Panc1 (cell line): ENCODE results near the gene PLCE1.

Source experiments
- POLR2AphosphoS5 ChIP-seq: IDR thresholded peaks from 2 replicates; pipeline ENCODE4 v1.6.1; 2012; ENCODE audit warnings: mild to moderate bottlenecking, low read depth, low read length, moderate library complexity
- SIN3A ChIP-seq: IDR thresholded peaks from 2 replicates; pipeline ENCODE4 v1.6.1; 2012; ENCODE audit warnings: low read depth, mild to moderate bottlenecking, low read length, moderate library complexity, borderline replicate concordance; ENCODE audit not compliant: insufficient read depth
- TCF7L2 ChIP-seq: IDR thresholded peaks from 2 replicates; pipeline ENCODE4 v1.6.1; 2011; ENCODE audit warnings: mild to moderate bottlenecking, low read depth, low read length, inconsistent platforms
- TF ChIP-seq, protein P1 (sequence below): fragments of 450-650 bp; IDR thresholded peaks from 2 replicates; pipeline ENCODE4 v1.5.1; 2017; ENCODE audit warnings: mild to moderate bottlenecking
- TF ChIP-seq, protein P2 (sequence below), 2 experiments: IDR thresholded peaks; 2 replicates each; pipeline ENCODE4 v1.6.1; 2011 to 2012; ENCODE audit warnings: low read depth in 2 of 2, control low read depth in 1 of 2, low read length in 1 of 2, mild to moderate bottlenecking in 1 of 2, moderate library complexity in 1 of 2; ENCODE audit not compliant: insufficient read depth in 1 of 2

DNA sequence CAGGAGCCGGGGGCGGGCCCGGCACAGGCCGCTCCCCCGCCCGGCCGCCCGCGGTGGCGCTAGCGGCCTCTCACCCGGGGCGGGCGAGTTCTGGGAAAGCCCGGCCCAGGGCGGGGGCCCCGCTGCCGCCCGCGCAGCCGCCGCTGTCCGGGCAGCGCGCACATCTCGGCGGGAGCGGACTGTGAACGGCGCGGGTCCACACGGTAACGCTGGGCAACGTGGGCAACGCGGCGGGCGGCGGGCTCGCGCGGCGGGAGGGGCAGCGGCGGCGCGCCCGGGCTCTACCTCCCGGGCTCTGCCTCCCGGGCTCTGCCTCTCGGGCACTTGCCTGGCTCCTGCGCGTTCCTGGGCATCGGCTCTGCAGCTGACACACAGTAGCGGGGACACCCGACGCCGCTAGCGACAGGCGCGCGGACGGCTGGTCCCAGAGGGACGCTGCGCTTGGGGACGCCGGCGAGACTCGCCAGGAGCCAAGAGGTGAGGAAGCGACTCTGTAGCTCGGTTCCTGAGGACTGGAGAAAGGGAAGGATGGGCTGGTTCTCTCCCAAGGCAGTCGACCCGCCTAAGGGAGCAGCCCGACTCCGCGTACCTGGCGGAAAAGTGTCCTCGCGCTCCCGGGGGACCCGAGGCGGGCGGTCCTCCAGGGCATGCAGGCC lies at the start of gene PLCE1:
- TF ChIP-seq POLR2AphosphoS5 (peak; percentile 69), TCF7L2 (no peak), SIN3A (peak; percentile 86; the same call in 1 of the 2 replicates)
- TF ChIP-seq, protein P1, sequence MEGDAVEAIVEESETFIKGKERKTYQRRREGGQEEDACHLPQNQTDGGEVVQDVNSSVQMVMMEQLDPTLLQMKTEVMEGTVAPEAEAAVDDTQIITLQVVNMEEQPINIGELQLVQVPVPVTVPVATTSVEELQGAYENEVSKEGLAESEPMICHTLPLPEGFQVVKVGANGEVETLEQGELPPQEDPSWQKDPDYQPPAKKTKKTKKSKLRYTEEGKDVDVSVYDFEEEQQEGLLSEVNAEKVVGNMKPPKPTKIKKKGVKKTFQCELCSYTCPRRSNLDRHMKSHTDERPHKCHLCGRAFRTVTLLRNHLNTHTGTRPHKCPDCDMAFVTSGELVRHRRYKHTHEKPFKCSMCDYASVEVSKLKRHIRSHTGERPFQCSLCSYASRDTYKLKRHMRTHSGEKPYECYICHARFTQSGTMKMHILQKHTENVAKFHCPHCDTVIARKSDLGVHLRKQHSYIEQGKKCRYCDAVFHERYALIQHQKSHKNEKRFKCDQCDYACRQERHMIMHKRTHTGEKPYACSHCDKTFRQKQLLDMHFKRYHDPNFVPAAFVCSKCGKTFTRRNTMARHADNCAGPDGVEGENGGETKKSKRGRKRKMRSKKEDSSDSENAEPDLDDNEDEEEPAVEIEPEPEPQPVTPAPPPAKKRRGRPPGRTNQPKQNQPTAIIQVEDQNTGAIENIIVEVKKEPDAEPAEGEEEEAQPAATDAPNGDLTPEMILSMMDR, result peak; percentile 41; the same call in 1 of the 2 replicates
- TF ChIP-seq, protein P2, sequence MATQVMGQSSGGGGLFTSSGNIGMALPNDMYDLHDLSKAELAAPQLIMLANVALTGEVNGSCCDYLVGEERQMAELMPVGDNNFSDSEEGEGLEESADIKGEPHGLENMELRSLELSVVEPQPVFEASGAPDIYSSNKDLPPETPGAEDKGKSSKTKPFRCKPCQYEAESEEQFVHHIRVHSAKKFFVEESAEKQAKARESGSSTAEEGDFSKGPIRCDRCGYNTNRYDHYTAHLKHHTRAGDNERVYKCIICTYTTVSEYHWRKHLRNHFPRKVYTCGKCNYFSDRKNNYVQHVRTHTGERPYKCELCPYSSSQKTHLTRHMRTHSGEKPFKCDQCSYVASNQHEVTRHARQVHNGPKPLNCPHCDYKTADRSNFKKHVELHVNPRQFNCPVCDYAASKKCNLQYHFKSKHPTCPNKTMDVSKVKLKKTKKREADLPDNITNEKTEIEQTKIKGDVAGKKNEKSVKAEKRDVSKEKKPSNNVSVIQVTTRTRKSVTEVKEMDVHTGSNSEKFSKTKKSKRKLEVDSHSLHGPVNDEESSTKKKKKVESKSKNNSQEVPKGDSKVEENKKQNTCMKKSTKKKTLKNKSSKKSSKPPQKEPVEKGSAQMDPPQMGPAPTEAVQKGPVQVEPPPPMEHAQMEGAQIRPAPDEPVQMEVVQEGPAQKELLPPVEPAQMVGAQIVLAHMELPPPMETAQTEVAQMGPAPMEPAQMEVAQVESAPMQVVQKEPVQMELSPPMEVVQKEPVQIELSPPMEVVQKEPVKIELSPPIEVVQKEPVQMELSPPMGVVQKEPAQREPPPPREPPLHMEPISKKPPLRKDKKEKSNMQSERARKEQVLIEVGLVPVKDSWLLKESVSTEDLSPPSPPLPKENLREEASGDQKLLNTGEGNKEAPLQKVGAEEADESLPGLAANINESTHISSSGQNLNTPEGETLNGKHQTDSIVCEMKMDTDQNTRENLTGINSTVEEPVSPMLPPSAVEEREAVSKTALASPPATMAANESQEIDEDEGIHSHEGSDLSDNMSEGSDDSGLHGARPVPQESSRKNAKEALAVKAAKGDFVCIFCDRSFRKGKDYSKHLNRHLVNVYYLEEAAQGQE (IDR thresholded peaks at IDR 0.05; ENCODE audit: insufficient read depth in 1 of 2, low read depth in 2 of 2, low read length in 1 of 2), result no peak
